ENCODE measurements around the gene ADCYAP1R1.

Gene ADCYAP1R1

GRCh38 chr7:31102973-31103850, 51.1 kb downstream of the ADCYAP1R1 start:
- no peak for DNase-seq (ENCODE audit: extremely low spot score)
- ChIA-PET CTCF (interaction anchor here (2.6 kb wide), 1 partner anchor 19 kb away, joined by 10 read pairs; no protein-coding TSS in a partner anchor), POLR2A (no interaction called here)
- TF ChIP-seq CTBP1 (IDR thresholded peaks at IDR 0.05; ENCODE audit: borderline replicate concordance) (no peak), SUZ12 (IDR thresholded peaks at IDR 0.05) (no peak), L3MBTL2 (conservative IDR thresholded peaks at IDR 0.05) (no peak), FOXM1 (IDR thresholded peaks at IDR 0.05; ENCODE audit: borderline replicate concordance) (no peak), BHLHE40 (IDR thresholded peaks at IDR 0.05; ENCODE audit: borderline replicate concordance) (no peak), FOXA1 (IDR thresholded peaks at IDR 0.05) (no peak), TARDBP (IDR thresholded peaks at IDR 0.05) (no peak), ARNT (IDR thresholded peaks at IDR 0.05) (no peak), NFRKB (IDR thresholded peaks at IDR 0.05) (no peak), LEF1 (IDR thresholded peaks at IDR 0.05; ENCODE audit: borderline replicate concordance) (no peak), SP1 (IDR thresholded peaks at IDR 0.05) (no peak), HDGF (IDR thresholded peaks at IDR 0.05; ENCODE audit: borderline replicate concordance) (no peak), ELF4 (IDR thresholded peaks at IDR 0.05) (no peak), ZNF384 (IDR thresholded peaks at IDR 0.05) (no peak)
- TF ChIP-seq, protein P1, sequence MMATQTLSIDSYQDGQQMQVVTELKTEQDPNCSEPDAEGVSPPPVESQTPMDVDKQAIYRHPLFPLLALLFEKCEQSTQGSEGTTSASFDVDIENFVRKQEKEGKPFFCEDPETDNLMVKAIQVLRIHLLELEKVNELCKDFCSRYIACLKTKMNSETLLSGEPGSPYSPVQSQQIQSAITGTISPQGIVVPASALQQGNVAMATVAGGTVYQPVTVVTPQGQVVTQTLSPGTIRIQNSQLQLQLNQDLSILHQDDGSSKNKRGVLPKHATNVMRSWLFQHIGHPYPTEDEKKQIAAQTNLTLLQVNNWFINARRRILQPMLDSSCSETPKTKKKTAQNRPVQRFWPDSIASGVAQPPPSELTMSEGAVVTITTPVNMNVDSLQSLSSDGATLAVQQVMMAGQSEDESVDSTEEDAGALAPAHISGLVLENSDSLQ (IDR thresholded peaks at IDR 0.05): no peak

GRCh38 chr7:31104361-31105255, 52.5 kb downstream of the ADCYAP1R1 start:
- no peak for TF ChIP-seq SP1 (IDR thresholded peaks at IDR 0.05)
- no peak for TF ChIP-seq FOXK2 (IDR thresholded peaks at IDR 0.05)
- no peak for TF ChIP-seq NFRKB (IDR thresholded peaks at IDR 0.05)
- TF ChIP-seq FOXM1 (IDR thresholded peaks at IDR 0.05; ENCODE audit: borderline replicate concordance): no peak
- TF ChIP-seq L3MBTL2 (conservative IDR thresholded peaks at IDR 0.05): no peak
- no peak for TF ChIP-seq ZNF384 (IDR thresholded peaks at IDR 0.05)
- TF ChIP-seq SUZ12 (IDR thresholded peaks at IDR 0.05): no peak
- no peak for TF ChIP-seq LEF1 (IDR thresholded peaks at IDR 0.05; ENCODE audit: borderline replicate concordance)
- no peak for TF ChIP-seq CTBP1 (IDR thresholded peaks at IDR 0.05; ENCODE audit: borderline replicate concordance)
- no peak for TF ChIP-seq ELF4 (IDR thresholded peaks at IDR 0.05)
- no peak for TF ChIP-seq FOXA1 (IDR thresholded peaks at IDR 0.05)
- TF ChIP-seq, protein P1 (IDR thresholded peaks at IDR 0.05): no peak
- TF ChIP-seq ARNT (IDR thresholded peaks at IDR 0.05): no peak
- no peak for TF ChIP-seq TARDBP (IDR thresholded peaks at IDR 0.05)
- TF ChIP-seq HDGF (IDR thresholded peaks at IDR 0.05; ENCODE audit: borderline replicate concordance): no peak
- TF ChIP-seq BHLHE40 (IDR thresholded peaks at IDR 0.05; ENCODE audit: borderline replicate concordance): no peak
- DNase-seq (ENCODE audit: extremely low spot score): no peak
- ChIA-PET CTCF (interaction anchor here (2.6 kb wide), 1 partner anchor 18 kb away, joined by 10 read pairs; no protein-coding TSS in a partner anchor), POLR2A (no interaction called here)

- ChIA-PET POLR2A (interaction anchor here (1.5 kb wide), 1 partner anchor 9 kb away, joined by 4 read pairs; no protein-coding TSS in a partner anchor), CTCF (interaction anchor here (2.6 kb wide), 1 partner anchor 17 kb away, joined by 10 read pairs; no protein-coding TSS in a partner anchor)
- DNase-seq (ENCODE audit: extremely low spot score): no peak
Observed at GRCh38 chr7:31105256-31105950, 53.3 kb downstream of the ADCYAP1R1 start.

More at GRCh38 chr7:31105256-31105950, 53.3 kb downstream of the ADCYAP1R1 start:
- no peak for TF ChIP-seq HDGF (IDR thresholded peaks at IDR 0.05; ENCODE audit: borderline replicate concordance)
- no peak for TF ChIP-seq LEF1 (IDR thresholded peaks at IDR 0.05; ENCODE audit: borderline replicate concordance)
- TF ChIP-seq SUZ12 (IDR thresholded peaks at IDR 0.05): no peak
- no peak for TF ChIP-seq NFRKB (IDR thresholded peaks at IDR 0.05)
- TF ChIP-seq BHLHE40 (IDR thresholded peaks at IDR 0.05; ENCODE audit: borderline replicate concordance): no peak
- no peak for TF ChIP-seq CTBP1 (IDR thresholded peaks at IDR 0.05; ENCODE audit: borderline replicate concordance)
- no peak for TF ChIP-seq SP1 (IDR thresholded peaks at IDR 0.05)
- no peak for TF ChIP-seq FOXM1 (IDR thresholded peaks at IDR 0.05; ENCODE audit: borderline replicate concordance)
- no peak for TF ChIP-seq ZNF384 (IDR thresholded peaks at IDR 0.05)
- TF ChIP-seq TARDBP (IDR thresholded peaks at IDR 0.05): no peak
- TF ChIP-seq, protein P1 (IDR thresholded peaks at IDR 0.05): no peak
- TF ChIP-seq ARNT (IDR thresholded peaks at IDR 0.05): no peak
- TF ChIP-seq FOXA1 (IDR thresholded peaks at IDR 0.05): no peak
- TF ChIP-seq L3MBTL2 (conservative IDR thresholded peaks at IDR 0.05): no peak
- TF ChIP-seq ELF4 (IDR thresholded peaks at IDR 0.05): no peak
- no peak for TF ChIP-seq FOXK2 (IDR thresholded peaks at IDR 0.05)
